Vagina (tissue), 2 donors: ENCODE results near the gene CYSRT1.

Experiments used
- CTCF ChIP-seq, 3 experiments: fragments of 450-650 bp in 2 of 3; fragments of 200-600 bp in 1 of 3; sonication (generic) in 1 of 3; IDR thresholded peaks; one replicate each; pipeline ENCODE4 v1.5.1; 2017 to 2019; ENCODE audit warnings: antibody characterized with exemption in 3 of 3, mild to moderate bottlenecking in 2 of 3, moderate library complexity in 2 of 3
- POLR2A ChIP-seq, 2 donors: fragments of 450-650 bp; IDR thresholded peaks; one replicate each; pipeline ENCODE4 v1.6.1; 2017; ENCODE audit warnings: antibody characterized with exemption in 2 of 2, mild to moderate bottlenecking in 2 of 2, moderate library complexity in 2 of 2
- POLR2AphosphoS5 ChIP-seq, 2 donors: sonication (generic); formaldehyde crosslinking; IDR thresholded peaks; one replicate each; pipeline ENCODE4 v1.9.0; 2017; ENCODE audit warnings: antibody characterized with exemption in 2 of 2, mild to moderate bottlenecking in 2 of 2, low read depth in 1 of 2; ENCODE audit not compliant: insufficient read depth in 1 of 2

GRCh38 chr9:137240318-137240840, 15.4 kb downstream of the CYSRT1 start:
- no peak for TF ChIP-seq CTCF (IDR thresholded peaks at IDR 0.05)
- no peak for TF ChIP-seq POLR2A (IDR thresholded peaks at IDR 0.05)
- TF ChIP-seq POLR2AphosphoS5 (IDR thresholded peaks at IDR 0.05; ENCODE audit: insufficient read depth in 1 of 2, low read depth in 1 of 2), result no peak
